ENCODE results near the gene TARS3.

Gene TARS3

DNA sequence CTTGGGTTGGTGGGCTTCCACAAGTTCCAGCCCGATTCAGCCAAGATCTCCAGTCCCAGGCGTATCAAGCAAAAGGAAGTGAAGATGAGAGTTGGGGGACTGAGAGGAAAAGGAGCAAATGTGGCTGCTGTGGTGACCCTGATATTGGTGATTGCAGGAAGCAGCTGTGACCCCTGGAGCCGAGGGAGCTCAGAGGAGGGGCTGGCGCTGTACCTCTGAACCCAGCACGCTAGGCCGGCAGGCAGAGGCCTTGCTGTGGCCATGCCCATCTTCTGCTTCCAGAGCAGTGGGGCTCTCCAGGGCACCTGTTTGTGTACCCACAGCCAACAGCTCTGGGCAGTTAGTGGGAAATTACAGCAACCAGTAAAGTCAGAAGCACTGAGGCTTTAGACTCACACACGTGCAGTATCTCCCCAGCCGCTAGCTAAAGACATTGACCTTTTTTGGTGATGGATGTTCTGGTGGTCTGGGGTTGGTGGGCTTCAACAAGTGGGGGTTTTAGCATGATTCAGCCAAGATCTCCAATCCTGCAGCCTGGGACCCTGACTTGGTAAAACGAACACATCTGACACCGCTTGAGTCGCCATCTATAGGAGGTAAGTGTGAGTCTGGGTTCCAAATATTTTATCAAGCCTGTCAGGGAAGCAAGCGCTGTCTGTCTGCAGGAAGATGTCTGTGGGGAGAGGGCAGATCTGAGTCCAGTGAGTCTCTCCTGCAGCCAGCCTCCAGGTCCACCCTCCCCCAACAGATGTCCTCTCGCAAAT, 105.2 kb downstream of the TARS3 start:
- DNase-seq (ENCODE audit: low read depth, low spot score): no peak
- TF ChIP-seq EZH2 (IDR thresholded peaks at IDR 0.05): no peak
- TF ChIP-seq POLR2AphosphoS5 (IDR thresholded peaks at IDR 0.05; ENCODE audit: borderline replicate concordance, low read depth, low read length): no peak
- TF ChIP-seq FOXP2 (optimal IDR thresholded peaks at IDR 0.05; ENCODE audit: control extremely low read depth, extremely low read length, insufficient read depth): no peak
- no peak overlapping the region for H3K9ac ChIP-seq (ENCODE audit: insufficient read length)
- H3K9me3 ChIP-seq (ENCODE audit: low read depth, low read length): no peaks in the 10 kb centered on the region
- H3K4me3 ChIP-seq: no peak overlapping the region
- H3K27ac ChIP-seq: no peak overlapping the region
- no peaks in the 10 kb centered on the region for H3K36me3 ChIP-seq (ENCODE audit: insufficient read depth, low read length)

DNA sequence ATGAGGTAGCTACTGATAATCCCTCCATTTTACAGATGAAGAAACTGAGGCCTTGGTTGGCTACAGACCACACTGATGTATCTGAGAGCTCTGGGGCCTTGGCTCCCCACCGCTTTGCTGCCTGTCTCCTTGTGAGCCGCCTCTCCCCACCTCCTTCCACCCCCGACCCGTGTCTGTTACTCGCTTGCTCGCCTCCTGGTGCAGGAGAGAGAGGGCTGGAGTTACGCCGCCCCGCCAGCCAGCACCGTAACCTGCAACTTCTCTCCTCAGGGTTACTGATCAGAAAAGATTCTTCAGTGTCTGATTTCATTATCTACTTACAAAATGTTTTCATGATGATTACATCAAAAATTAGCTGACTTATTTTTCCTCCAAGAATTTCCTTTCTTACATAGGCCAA, 106.2 kb downstream of the TARS3 start:
- TF ChIP-seq EZH2 (IDR thresholded peaks at IDR 0.05): no peak
- TF ChIP-seq FOXP2 (optimal IDR thresholded peaks at IDR 0.05; ENCODE audit: control extremely low read depth, extremely low read length, insufficient read depth): no peak
- no peak for TF ChIP-seq POLR2AphosphoS5 (IDR thresholded peaks at IDR 0.05; ENCODE audit: borderline replicate concordance, low read depth, low read length)
- Histone ChIP-seq H3K9ac (ENCODE audit: insufficient read length) (no peak overlapping the region), H3K36me3 (ENCODE audit: insufficient read depth, low read length) (no peaks in the 10 kb centered on the region), H3K4me3 (no peak overlapping the region), H3K9me3 (ENCODE audit: low read depth, low read length) (no peaks in the 10 kb centered on the region), H3K27ac (no peak overlapping the region)
- DNase-seq (ENCODE audit: low read depth, low spot score): no peak

DNA sequence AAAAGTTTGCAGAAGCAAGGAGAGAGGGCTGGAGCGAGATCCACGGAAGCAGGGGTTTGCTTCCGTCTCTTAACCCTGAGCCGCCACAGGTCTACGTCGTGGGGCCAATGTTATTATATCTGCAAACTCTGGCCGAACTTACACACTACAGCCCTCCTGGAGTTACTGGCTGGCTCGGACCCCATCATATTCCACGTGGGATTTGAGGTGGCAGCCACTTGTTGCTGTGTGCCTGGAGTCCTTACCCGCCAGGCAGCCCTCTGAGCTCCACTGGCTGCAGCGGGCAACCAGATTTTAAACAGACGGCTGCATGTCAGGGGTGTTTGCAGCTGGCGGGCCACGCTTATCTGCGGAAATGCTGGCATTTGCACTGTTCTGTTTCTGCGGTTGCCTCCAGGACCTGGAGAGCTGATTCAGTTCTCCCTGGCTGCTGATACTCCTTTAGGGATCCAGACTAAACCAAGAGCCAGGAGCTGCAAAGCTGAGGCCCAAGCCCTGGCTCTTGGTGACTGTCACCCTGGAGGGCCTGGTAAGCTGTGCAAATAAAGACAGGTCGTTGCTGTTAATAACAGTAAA, 106.8 kb downstream of the TARS3 start:
- Histone ChIP-seq H3K27ac (no peak overlapping the region), H3K36me3 (ENCODE audit: insufficient read depth, low read length) (no peaks in the 10 kb centered on the region), H3K9ac (ENCODE audit: insufficient read length) (no peak overlapping the region), H3K9me3 (ENCODE audit: low read depth, low read length) (no peaks in the 10 kb centered on the region), H3K4me3 (no peak overlapping the region)
- TF ChIP-seq POLR2AphosphoS5 (IDR thresholded peaks at IDR 0.05; ENCODE audit: borderline replicate concordance, low read depth, low read length) (no peak), EZH2 (IDR thresholded peaks at IDR 0.05) (no peak), FOXP2 (optimal IDR thresholded peaks at IDR 0.05; ENCODE audit: control extremely low read depth, extremely low read length, insufficient read depth) (no peak)
- DNase-seq (ENCODE audit: low read depth, low spot score): no peak

DNA sequence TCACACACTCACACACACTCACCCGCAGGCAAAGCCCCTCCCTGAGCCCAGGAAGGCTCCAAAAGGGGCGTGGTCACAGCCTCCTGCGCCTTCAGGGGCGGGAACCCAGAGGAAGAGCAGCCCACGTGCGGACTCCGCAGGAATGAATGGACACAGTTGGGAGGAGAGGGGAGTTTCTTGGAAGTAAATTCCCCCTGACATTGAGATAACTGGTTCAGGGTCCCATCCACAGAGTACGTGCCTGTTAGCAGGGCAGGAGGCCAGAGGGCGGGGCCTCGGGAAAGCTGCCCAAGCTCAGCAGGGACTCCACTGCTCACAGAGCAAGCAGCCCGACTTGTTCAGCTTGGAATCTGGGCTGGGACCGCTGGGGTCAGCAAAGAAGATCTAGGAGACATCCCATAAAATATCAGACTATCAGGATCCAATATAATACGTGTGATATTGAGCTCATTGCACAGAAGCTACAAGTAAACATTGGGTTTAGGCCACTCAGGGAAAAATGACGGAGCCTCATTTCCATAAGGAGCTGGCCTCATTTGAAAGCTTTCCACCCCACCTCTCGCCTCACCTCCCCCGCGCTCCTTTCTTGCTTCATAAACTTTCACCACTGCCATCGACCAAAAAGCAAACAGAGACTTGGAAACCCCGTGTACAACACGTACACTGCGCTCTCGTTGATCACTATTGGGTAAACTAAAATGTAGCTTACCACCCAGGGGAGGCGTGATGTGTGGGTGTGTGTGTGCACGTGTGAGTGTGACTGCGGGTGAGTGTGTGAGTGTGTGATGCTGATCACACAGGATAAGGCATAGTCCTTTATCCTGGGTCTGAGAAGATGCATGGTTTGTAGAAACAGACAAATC, 108.1 kb downstream of the TARS3 start:
- Histone ChIP-seq H3K36me3 (ENCODE audit: insufficient read depth, low read length) (no peaks in the 10 kb centered on the region), H3K9ac (ENCODE audit: insufficient read length) (no peak overlapping the region), H3K27ac (no peak overlapping the region), H3K4me3 (peak overlapping the region; percentile 62), H3K9me3 (ENCODE audit: low read depth, low read length) (no peaks in the 10 kb centered on the region)
- DNase-seq (ENCODE audit: low read depth, low spot score): no peak
- peak; percentile 23; the same call in 1 of the 2 replicates for TF ChIP-seq POLR2AphosphoS5 (IDR thresholded peaks at IDR 0.05; ENCODE audit: borderline replicate concordance, low read depth, low read length)
- no peak for TF ChIP-seq EZH2 (IDR thresholded peaks at IDR 0.05)

DNA sequence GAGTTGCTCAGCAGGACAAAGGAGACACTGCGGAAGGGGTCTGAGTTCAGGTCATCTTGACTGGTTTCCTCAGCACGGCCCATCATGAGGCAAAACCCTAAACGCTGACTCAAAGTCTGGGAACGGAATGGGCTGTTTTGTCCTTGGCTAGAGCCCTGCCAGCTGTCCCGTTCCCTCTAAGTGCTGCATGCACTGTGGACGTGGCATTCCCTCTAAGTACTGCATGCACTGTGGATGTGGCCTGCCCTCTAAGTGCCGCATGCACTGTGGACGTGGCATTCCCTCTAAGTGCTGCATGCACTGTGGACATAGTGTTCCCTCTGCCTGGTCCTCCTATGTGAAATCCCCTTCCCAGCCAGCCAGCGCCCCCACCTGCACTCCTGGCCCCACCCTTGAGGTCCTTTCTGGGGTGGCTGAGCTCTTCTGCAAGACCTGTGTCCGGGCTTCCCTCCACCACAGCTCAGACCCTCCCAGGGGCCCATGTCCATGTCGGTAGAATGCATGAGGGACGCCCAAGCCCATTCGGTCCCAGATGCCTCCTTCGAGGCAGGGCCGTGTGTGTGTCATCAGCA, 108.8 kb downstream of the TARS3 start:
- Histone ChIP-seq H3K36me3 (ENCODE audit: insufficient read depth, low read length) (no peaks in the 10 kb centered on the region), H3K9ac (ENCODE audit: insufficient read length) (no peak overlapping the region), H3K9me3 (ENCODE audit: low read depth, low read length) (no peaks in the 10 kb centered on the region), H3K27ac (no peak overlapping the region), H3K4me3 (peak overlapping the region; percentile 62; the same call in 1 of the 2 replicates)
- TF ChIP-seq POLR2AphosphoS5 (IDR thresholded peaks at IDR 0.05; ENCODE audit: borderline replicate concordance, low read depth, low read length) (no peak), EZH2 (IDR thresholded peaks at IDR 0.05) (no peak), FOXP2 (optimal IDR thresholded peaks at IDR 0.05; ENCODE audit: control extremely low read depth, extremely low read length, insufficient read depth) (no peak)
- no peak for DNase-seq (ENCODE audit: low read depth, low spot score)

DNA sequence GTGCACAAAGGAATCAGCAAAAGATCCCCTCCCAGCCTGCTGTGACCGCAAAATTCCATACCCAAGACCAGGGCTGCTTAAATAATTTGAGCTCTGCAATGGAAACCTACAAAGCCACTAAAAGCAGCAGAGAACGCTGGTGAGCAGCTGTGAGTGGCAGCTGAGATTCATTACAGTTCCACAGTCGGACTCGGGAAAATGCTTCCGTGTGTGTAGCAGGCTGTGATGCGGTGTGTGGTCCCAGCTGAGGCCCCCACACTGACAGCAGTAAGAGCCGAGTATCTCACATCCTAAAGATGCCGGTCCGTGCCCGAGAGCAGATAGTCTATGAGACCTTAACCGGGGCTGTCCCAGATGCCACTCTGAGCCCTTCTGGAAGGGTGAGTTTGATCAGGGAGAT, 109.5 kb downstream of the TARS3 start:
- Histone ChIP-seq H3K9me3 (ENCODE audit: low read depth, low read length) (no peaks in the 10 kb centered on the region), H3K27ac (no peak overlapping the region), H3K36me3 (ENCODE audit: insufficient read depth, low read length) (no peaks in the 10 kb centered on the region), H3K9ac (ENCODE audit: insufficient read length) (no peak overlapping the region), H3K4me3 (no peak overlapping the region)
- TF ChIP-seq POLR2AphosphoS5 (IDR thresholded peaks at IDR 0.05; ENCODE audit: borderline replicate concordance, low read depth, low read length) (no peak), EZH2 (IDR thresholded peaks at IDR 0.05) (no peak), FOXP2 (optimal IDR thresholded peaks at IDR 0.05; ENCODE audit: control extremely low read depth, extremely low read length, insufficient read depth) (no peak)
- no peak for DNase-seq (ENCODE audit: low read depth, low spot score)

DNA sequence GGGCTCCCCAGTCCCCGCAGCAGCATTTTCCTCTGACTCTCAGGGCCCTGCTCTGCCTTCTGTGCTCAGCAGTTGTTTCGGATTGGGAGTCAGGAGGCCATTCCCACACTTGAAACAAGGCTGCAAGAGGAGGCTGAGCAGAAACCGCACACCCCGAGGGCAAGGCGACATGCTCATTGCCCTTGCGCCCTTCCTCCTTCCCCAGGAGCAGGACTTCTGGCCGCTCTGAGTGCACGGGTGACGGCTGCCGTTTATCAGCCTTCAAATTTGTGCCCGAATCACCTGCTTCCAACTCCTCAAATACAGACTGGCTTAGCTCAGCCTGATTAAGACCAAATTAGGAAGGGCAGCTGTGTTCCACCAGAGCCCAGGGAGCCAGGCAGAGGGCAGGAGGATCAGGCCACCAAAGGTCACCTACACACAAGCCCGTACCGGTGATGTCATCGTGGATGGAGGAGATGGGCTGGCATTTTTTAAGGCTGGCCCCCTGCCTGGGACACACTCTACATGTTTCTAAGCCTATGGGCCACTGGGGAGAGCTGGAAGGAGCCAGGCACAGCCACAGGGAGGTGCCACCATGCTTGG, 110.2 kb downstream of the TARS3 start:
- Histone ChIP-seq H3K36me3 (ENCODE audit: insufficient read depth, low read length) (no peaks in the 10 kb centered on the region), H3K4me3 (no peak overlapping the region), H3K27ac (no peak overlapping the region), H3K9me3 (ENCODE audit: low read depth, low read length) (no peaks in the 10 kb centered on the region), H3K9ac (ENCODE audit: insufficient read length) (no peak overlapping the region)
- no peak for DNase-seq (ENCODE audit: low read depth, low spot score)
- TF ChIP-seq EZH2 (IDR thresholded peaks at IDR 0.05) (no peak), POLR2AphosphoS5 (IDR thresholded peaks at IDR 0.05; ENCODE audit: borderline replicate concordance, low read depth, low read length) (no peak), FOXP2 (optimal IDR thresholded peaks at IDR 0.05; ENCODE audit: control extremely low read depth, extremely low read length, insufficient read depth) (no peak)

All from SK-N-MC (cell line).